SU-DHL-6 (cell line): ENCODE results near the gene KMT2D.

ENCODE experiments used
- H2AFZ ChIP-seq: fragments of 200-600 bp; sonication (generic); 2 replicates; pipeline ENCODE4 v1.6.1; 2014; ENCODE audit warnings: low read depth, mild to moderate bottlenecking, moderate library complexity, mixed read lengths, antibody characterized with exemption, low read length; ENCODE audit not compliant: severe bottlenecking
- H3F3A ChIP-seq: fragments of 200-600 bp; shearing (Covaris generic); 2 replicates; pipeline ENCODE4 v1.6.0; 2016; ENCODE audit warnings: antibody characterized with exemption, mild to moderate bottlenecking; ENCODE audit not compliant: insufficient read depth
- H3K27ac ChIP-seq: fragments of 200-600 bp; sonication (generic); 2 replicates; pipeline ENCODE4 v1.5.1; 2016; ENCODE audit warnings: low read depth, mild to moderate bottlenecking, low read length, moderate library complexity, mixed read lengths
- H3K27me3 ChIP-seq: fragments of 200-600 bp; sonication (generic), shearing (Covaris generic); 2 replicates; pipeline ENCODE4 v1.6.0; 2014; ENCODE audit warnings: mild to moderate bottlenecking, low read length
- H3K36me3 ChIP-seq: fragments of 200-600 bp; sonication (generic); 2 replicates; pipeline ENCODE4 v1.6.1; 2014; ENCODE audit warnings: mild to moderate bottlenecking, low read length, mixed read lengths
- H3K4me2 ChIP-seq: fragments of 300-600, 200-600 bp; shearing (Covaris generic), sonication (generic); 2 replicates; pipeline ENCODE4 v1.6.0; 2014; ENCODE audit warnings: low read length, low read depth, mild to moderate bottlenecking; ENCODE audit not compliant: poor library complexity, severe bottlenecking
- H3K4me3 ChIP-seq: fragments of 200-600 bp; sonication (generic); 2 replicates; pipeline ENCODE4 v1.5.1; 2014; ENCODE audit warnings: antibody characterized with exemption, low read length, mild to moderate bottlenecking, mixed read lengths; ENCODE audit not compliant: insufficient read depth, poor library complexity, severe bottlenecking
- H3K79me2 ChIP-seq: fragments of 200-600 bp; sonication (generic); 2 replicates; pipeline ENCODE4 v1.6.1; 2014; ENCODE audit warnings: mild to moderate bottlenecking, low read length, moderate library complexity; ENCODE audit not compliant: insufficient read depth
- H3K9ac ChIP-seq: fragments of 200-600 bp; sonication (generic); 2 replicates; pipeline ENCODE4 v1.7.0; 2014; ENCODE audit warnings: mild to moderate bottlenecking, low read length
- H3K9me2 ChIP-seq: fragments of 200-600 bp; sonication (generic); replicated peaks from 2 replicates; pipeline ENCODE4 v1.6.1; 2014; ENCODE audit warnings: low read length; ENCODE audit not compliant: insufficient read depth
- H3K9me3 ChIP-seq: fragments of 200-600 bp; sonication (generic); 2 replicates; pipeline ENCODE4 v1.6.1; 2014; ENCODE audit warnings: low read length, mixed read lengths; ENCODE audit not compliant: insufficient read depth
- H4K20me1 ChIP-seq: fragments of 200-600 bp; sonication (generic); 2 replicates; pipeline ENCODE4 v1.6.1; 2014; ENCODE audit warnings: low read depth, mild to moderate bottlenecking, antibody characterized with exemption, low read length, moderate library complexity, mixed read lengths
- CTCF ChIP-seq: fragments of 200-600 bp; sonication (generic); IDR thresholded peaks from one replicate; pipeline ENCODE4 v1.5.1; 2017; ENCODE audit warnings: antibody characterized with exemption, mild to moderate bottlenecking, low read length, moderate library complexity; ENCODE audit not compliant: insufficient read depth, poor library complexity, severe bottlenecking
- EZH2phosphoT487 ChIP-seq: fragments of 200-600 bp; sonication (generic), shearing (Covaris generic); conservative IDR thresholded peaks from 2 replicates; pipeline ENCODE4 v1.6.1; 2018; ENCODE audit warnings: mild to moderate bottlenecking, antibody characterized with exemption, low read length, moderate library complexity, mixed read lengths

KMT2D gene

GRCh38 chr12:49021292-49021915, 39.2 kb downstream of the KMT2D start:
- H3K27ac ChIP-seq, result no peak overlapping the region
- peaks cover 8% of the 10 kb centered on the region; the same call in 1 of the 2 replicates for H3K79me2 ChIP-seq
- H3F3A ChIP-seq, result peaks cover 20% of the 10 kb centered on the region
- no peaks in the 10 kb centered on the region for H4K20me1 ChIP-seq
- H2AFZ ChIP-seq, result no peak overlapping the region
- no peaks in the 10 kb centered on the region for H3K9me2 ChIP-seq
- TF ChIP-seq EZH2phosphoT487, result no peak
- TF ChIP-seq CTCF, result no peak
- H3K9ac ChIP-seq, result no peak overlapping the region
- no peaks in the 10 kb centered on the region for H3K9me3 ChIP-seq
- no peaks in the 10 kb centered on the region for H3K27me3 ChIP-seq
- no peak overlapping the region for H3K4me2 ChIP-seq
- H3K36me3 ChIP-seq, result no peaks in the 10 kb centered on the region
- H3K4me3 ChIP-seq, result no peak overlapping the region

GRCh38 chr12:49020441-49020840, 40.2 kb downstream of the KMT2D start:
- peaks cover 8% of the 10 kb centered on the region; the same call in 1 of the 2 replicates for H3K79me2 ChIP-seq
- no peaks in the 10 kb centered on the region for H3K36me3 ChIP-seq
- TF ChIP-seq CTCF (no peak), EZH2phosphoT487 (no peak)
- peaks cover 20% of the 10 kb centered on the region for H3F3A ChIP-seq
- H4K20me1 ChIP-seq, result no peaks in the 10 kb centered on the region
- H3K9ac ChIP-seq, result no peak overlapping the region
- no peaks in the 10 kb centered on the region for H3K9me3 ChIP-seq
- no peaks in the 10 kb centered on the region for H3K27me3 ChIP-seq
- H3K4me2 ChIP-seq, result no peak overlapping the region
- H3K27ac ChIP-seq, result no peak overlapping the region
- no peak overlapping the region for H2AFZ ChIP-seq
- H3K9me2 ChIP-seq, result no peaks in the 10 kb centered on the region
- no peak overlapping the region for H3K4me3 ChIP-seq

GRCh38 chr12:49019443-49020324, 40.9 kb downstream of the KMT2D start:
- H3K9ac ChIP-seq, result peak overlapping the region; percentile 82
- H2AFZ ChIP-seq, result peak overlapping the region; percentile 39

More at GRCh38 chr12:49019443-49020324, 40.9 kb downstream of the KMT2D start:
- no peaks in the 10 kb centered on the region for H3K36me3 ChIP-seq
- H3K27me3 ChIP-seq, result no peaks in the 10 kb centered on the region
- H3F3A ChIP-seq, result peaks cover 20% of the 10 kb centered on the region
- TF ChIP-seq CTCF, result peak; percentile 34
- no peak for TF ChIP-seq EZH2phosphoT487
- peak overlapping the region; percentile 71 for H3K4me3 ChIP-seq
- H3K9me2 ChIP-seq, result no peaks in the 10 kb centered on the region
- H3K4me2 ChIP-seq, result peak overlapping the region; percentile 86
- no peaks in the 10 kb centered on the region for H4K20me1 ChIP-seq
- peak overlapping the region; percentile 86 for H3K27ac ChIP-seq
- H3K9me3 ChIP-seq, result no peaks in the 10 kb centered on the region
- peaks cover 8% of the 10 kb centered on the region; the same call in 1 of the 2 replicates for H3K79me2 ChIP-seq
